NCI-H2171 (cell line): Measurements from ENCODE around the gene RBFA.
"Not testable (repeated sequence)": the region's sequence is repeated elsewhere in the genome, so short reads cannot be mapped to it uniquely, and the experiment has no call there.

Source experiments
- DNase-seq: peaks from one replicate; lab custom pipeline; 2025; lab: John Stamatoyannopoulos, UW

Gene RBFA, protein sequence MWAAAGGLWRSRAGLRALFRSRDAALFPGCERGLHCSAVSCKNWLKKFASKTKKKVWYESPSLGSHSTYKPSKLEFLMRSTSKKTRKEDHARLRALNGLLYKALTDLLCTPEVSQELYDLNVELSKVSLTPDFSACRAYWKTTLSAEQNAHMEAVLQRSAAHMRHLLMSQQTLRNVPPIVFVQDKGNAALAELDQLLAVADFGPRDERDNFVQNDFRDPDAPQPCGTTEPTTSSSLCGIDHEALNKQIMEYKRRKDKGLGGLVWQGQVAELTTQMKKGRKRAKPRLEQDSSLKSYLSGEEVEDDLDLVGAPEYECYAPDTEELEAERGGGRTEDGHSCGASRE

GRCh38 chr18:80034068-80034851, at the start of gene RBFA:
Gene RBFA (plus strand): TSS chr18:80034434. CDS start chr18:80034496, 62 bp downstream.
- DNase-seq: peak; percentile 94

DNA sequence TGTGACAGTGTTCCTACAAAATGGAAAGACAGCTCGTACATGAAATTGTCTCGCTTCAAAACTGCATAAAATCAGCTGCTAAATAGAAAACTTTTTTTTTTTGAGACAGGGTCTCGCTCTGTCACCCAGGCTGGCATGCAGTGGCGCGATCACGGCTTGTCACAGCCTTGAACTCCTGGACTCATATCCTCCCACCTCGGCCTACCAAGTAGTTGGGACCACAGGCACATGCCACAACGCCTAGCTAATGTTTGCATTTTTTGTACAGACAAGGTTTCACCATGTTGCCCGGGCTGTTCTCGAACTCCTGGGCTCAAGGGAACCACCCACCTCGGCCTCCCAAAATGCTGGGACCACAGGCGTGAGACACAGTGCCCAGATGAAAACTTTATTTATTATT, 49.1 kb upstream of the RBFA start:
- no peak for DNase-seq

DNA sequence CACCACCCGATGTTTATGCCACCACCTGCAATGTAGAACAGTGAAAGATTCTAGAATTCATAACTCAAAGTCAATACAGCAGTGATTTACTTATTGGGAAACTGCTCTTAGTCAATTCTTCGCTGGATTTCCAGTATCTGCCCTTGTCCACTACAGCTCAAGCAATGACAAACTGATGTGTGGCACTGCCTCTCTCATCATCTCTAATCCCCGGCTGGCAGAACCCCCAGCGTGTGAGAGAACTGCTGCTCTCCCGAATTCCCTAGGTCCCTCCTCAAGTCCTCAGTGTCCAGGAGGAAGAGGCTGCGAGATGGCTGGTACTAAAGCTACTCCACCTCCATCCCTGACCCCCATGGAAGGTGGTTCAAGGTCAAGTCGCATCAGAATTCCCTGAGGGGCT, 47.5 kb upstream of the RBFA start:
- DNase-seq: no peak

- no peak for DNase-seq
These were observed 46.7 kb upstream of the RBFA start for GRCh38 chr18:79987566-79987965.

DNA sequence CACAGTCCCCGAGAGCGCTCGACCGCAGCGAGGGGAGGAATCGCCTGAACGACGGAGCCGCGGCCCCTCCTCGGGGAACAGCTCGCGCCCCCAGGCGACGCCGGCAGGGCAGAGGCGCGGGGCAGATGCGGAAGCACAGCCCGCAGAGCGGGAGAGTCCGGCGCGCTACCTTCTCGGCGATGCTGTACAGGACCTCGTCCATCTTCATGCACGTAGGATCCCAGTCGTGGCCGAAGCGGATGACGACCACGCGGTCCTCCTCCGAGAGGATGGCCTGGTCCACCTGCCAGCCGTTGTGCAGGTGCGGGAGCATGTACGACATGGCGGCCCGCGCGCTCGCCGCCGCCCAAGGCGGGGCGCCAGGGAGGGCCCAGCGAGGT, 46.2 kb upstream of the RBFA start:
- no peak for DNase-seq

- peak; percentile 69 for DNase-seq
These were observed 45.6 kb upstream of the RBFA start, which contains the start of gene TXNL4A for GRCh38 chr18:79988451-79989194. Gene TXNL4A (minus strand): TSS chr18:79988563. CDS start chr18:79988392, 171 bp downstream.

GRCh38 chr18:79989195-79989497, 45.1 kb upstream of the RBFA start:
- no peak for DNase-seq

GRCh38 chr18:79991494-79991893, 42.7 kb upstream of the RBFA start:
- DNase-seq: no peak

DNA sequence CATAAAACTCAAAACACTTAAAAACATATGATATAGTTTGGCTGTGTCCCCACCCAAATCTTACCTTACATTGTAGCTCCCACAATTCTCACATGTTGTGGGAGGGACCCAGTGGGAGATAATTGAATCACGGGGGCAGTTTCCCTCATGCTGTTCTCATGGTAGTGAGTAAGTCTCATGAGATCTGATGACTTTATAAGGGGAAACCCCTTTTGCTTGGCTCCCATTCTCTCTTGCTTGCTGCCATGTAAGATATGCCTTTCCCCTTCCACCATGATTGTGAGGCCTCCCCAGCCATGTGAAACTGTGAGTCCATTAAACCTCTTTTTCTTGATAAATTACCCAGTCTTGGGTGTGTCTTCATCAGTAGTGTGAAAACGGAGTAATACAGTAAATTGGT, 34.5 kb upstream of the RBFA start:
- not testable (repeated sequence) for DNase-seq

DNA sequence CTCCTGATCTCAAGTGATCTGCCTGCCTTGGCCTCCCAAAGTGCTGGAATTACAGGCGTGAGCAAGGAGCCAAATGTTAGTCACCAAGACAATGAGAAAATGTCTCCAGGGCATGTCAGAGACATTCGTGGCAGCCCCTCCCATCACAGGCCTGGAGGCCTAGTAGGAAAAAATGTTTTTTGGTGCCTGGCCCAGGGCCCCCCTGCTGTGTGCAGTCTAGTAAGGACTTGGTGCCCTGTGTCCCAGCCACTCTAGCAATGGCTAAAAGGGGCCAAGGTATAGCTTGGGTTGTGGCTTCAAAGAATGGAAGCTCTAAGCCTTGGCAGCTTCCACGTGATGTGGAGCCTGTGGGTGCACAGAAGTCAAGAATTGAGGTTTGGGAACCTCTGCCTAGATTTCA, 33.4 kb upstream of the RBFA start:
- no peak for DNase-seq

DNA sequence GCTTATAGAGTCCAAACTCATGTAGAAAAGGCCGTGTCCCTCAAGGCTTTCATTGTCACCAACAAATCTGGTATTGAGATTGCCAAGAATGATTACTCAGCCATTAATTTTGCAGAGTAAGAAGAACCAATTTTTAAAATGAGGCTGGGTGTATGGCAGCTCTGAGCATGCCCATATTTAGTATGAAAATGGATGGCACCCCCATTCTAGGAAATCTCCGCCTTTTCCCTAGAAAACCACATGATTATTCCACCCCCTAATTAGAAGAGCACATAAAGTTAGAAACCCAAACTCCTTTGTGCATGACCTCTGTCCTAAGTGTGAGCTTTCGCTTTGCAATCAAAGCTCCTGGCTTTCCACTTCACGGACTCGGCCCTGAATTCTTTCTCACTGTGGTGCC, 31.8 kb upstream of the RBFA start:
- DNase-seq: no peak

DNA sequence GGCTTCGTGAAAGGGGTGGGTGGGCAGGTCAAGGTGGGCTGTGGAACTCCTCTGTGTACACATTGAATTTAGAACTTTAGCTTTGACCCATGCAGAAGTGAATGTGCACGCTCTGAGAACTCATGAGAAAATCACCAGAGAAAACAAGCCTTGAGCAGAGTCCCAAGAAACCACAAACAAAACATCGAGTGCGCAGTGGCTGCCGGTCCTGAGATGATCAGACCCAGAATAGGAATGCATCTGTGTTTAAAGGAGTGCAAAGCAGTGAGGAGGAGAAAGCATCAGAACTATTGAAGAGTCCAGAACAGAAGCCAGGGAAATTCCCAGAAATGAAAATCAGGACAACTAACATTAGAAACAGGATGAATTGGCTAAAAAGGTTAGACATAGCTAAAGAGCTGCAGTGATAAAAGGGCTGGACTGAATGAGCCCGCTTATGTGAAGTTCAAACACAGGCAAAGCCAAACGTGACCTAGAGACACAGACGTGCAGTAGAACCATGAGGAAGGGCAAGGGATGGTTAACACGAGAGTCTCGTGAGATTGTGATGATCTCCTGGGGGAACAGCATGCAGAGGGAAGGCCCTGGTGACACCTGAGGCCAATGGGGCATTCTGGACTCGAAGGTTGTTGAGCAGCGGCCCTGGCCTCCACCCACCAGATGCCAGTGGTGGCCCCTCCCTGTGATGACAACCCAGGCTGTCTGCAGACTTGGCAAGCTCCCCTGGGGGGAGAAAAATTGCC, 29.5 kb upstream of the RBFA start:
- DNase-seq: no peak

DNA sequence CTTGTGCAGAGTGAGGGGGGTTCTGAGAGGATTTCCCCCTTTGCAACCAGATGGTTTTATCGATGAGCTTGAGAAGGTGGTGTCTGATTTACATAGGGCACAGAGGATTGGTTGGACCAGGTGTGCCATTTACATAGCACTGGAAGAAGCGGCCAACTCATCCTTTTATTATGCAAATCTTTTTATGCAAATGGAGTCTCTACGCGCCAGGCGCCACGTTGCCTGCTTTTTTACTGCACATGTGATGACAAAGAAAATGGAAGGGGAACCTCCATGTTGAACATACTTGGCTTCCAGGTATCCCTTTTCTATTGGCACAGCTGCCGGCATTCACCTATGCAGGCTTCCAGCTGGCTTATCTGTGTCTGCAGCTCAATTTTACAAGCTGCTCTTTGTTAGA, 27.5 kb upstream of the RBFA start:
- no peak for DNase-seq

DNA sequence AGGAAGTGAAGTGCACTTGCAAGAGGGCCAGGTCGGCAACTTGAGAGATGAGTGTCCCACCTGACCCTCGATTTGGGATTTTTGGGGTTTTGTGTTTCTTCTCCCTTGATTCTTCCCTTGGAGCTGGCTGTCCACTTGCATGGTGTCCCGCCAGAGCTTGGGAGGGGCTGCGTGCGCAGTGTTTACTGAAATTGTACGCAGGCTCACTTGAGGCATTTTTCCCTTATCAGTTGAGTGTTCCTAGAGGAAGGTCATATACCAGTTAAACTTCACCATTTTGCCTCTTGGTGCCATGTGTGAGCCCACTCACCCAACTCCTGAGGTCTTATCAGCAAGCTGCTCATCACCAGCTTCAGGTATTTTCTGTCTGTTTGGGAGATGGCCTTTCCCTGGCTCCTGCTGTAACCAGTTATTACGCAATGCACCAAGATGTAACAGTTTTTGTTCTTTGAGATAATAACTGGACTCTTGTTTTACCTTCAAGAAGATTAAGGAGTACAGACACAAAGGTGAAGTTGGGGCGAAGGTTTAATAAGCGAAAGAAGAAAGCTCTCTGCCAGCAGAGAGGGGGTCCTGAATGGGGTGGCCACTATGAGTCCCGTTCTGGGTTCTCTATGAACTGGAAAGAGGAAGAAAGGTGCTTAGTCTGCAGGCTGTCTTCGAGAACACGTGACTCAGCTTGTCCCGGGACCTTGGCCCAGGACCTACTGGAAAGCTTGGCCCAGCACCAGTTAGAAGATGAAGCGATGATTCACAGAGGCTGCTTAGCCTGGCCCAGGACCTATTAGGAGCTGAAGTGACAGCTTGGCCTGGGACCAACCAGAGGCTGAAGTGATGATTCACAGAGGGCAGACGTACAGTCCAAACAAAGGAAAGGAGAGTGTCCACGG, 24.3 kb upstream of the RBFA start:
- DNase-seq: no peak

DNA sequence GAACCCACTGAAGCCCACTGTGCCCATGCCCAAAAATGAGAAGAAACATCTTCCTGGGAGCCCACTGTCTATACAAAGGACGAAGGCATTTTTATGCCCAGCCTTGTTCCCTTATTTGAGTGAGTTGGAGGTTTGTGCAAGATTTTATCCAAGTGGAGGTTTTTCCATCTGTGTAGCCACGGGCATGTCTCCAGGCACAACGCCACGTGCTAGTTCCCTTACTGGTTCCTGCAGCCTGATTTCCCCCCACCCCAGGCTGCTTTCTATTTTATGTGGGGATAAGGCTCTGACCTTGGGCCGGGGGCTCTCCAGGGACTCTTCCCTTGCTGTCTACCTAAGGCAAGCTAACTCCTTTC, 23.7 kb upstream of the RBFA start:
- DNase-seq: no peak

- not testable (repeated sequence) for DNase-seq
These were observed 22.6 kb upstream of the RBFA start for GRCh38 chr18:80011496-80012137.

GRCh38 chr18:80012714-80013113, 21.5 kb upstream of the RBFA start:
- DNase-seq: no peak

DNA sequence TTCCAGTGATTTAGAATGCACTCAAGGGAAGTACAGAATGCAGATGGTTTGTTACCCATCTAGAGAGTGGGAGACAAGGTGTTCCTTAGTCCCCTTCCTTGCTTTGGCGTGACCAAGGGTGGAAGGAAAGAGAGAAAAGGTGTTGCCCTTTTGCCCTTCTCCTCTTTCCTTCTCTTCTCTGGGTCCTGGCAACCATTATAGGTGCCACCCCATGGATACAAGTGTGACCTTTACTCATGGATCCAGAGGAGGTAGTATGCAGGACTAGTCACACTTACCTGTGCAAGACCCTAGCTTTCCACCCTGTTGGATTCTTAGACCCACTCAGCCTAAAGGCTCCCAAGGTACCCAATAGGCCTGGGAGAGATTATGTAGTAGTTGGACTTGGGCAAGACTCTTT, 11.6 kb upstream of the RBFA start:
- DNase-seq: no peak

DNA sequence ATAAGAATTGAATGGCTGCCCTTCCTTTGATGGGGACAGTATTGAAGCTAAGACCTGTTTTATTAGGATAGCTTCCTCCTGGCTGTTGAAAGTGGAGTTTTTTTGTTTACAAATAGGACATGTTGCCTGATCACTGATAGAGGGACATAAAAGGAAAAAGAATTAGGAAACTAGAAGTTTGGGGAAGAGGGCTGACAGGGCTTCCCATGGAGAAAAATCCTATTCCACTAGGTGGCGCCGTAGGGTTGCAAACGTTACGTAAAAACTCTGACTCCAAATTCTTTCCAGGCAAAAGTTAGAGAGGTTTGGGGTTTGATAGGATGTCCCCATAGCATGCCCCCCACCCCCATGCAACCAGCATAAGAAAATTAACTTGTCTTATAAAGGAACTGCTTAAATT, 11.1 kb upstream of the RBFA start:
- DNase-seq: no peak

GRCh38 chr18:80026363-80026762, 7.9 kb upstream of the RBFA start:
- DNase-seq: no peak

DNA sequence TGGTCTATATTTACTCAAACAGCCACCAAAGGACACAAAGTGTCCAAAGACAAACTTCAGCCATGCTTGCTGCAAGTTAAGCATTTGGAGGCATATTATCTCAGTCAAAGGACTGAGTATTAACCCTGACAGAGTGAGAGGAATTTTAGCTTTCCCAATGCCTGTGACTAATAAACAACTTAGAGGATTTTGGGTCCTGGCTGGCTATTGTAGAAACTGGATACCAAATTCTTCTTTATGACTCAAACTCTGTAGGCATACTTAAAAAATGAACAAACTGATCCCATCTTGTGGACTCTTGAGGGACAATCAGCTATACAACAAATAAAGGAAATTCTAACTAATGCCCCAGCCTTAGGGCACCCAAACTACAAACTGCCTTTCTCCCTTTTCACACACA, 6.5 kb upstream of the RBFA start:
- not testable (repeated sequence) for DNase-seq
